PC-3 (cell line): ENCODE results near the gene PRSS23.

Experiments
- EZH2phosphoT487 ChIP-seq: fragments of 300-600 bp; sonication (generic); IDR thresholded peaks from 2 replicates; pipeline ENCODE4 v1.6.1; 2018; ENCODE audit warnings: mild to moderate bottlenecking, antibody characterized with exemption, low read length, borderline replicate concordance
- TF ChIP-seq, protein P1 (sequence below): fragments of 300-600 bp; sonication (generic); conservative IDR thresholded peaks from 2 replicates; pipeline ENCODE4 v1.5.1; 2017; ENCODE audit warnings: antibody characterized with exemption, low read depth, mild to moderate bottlenecking, low read length

DNA sequence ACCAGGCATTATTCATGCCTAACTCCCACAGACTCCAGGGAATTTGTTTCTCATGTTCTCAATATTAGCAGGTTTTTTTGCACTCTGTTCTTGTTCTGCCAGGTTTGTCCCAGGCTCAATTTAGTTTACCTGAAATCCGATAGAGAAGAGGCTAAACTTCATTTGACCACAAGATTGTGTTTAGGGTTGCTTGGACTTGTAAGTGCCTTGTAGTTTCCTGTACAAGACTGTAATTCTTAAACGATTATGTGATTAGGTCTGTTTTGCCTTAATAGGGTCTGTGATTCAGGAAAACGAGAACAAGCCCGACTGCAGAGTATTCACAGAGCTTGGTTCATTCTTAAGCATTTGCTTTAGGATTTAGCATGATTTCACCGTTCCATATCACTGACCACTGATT, 1.8 kb downstream of the PRSS23 start:
- TF ChIP-seq, protein P1, sequence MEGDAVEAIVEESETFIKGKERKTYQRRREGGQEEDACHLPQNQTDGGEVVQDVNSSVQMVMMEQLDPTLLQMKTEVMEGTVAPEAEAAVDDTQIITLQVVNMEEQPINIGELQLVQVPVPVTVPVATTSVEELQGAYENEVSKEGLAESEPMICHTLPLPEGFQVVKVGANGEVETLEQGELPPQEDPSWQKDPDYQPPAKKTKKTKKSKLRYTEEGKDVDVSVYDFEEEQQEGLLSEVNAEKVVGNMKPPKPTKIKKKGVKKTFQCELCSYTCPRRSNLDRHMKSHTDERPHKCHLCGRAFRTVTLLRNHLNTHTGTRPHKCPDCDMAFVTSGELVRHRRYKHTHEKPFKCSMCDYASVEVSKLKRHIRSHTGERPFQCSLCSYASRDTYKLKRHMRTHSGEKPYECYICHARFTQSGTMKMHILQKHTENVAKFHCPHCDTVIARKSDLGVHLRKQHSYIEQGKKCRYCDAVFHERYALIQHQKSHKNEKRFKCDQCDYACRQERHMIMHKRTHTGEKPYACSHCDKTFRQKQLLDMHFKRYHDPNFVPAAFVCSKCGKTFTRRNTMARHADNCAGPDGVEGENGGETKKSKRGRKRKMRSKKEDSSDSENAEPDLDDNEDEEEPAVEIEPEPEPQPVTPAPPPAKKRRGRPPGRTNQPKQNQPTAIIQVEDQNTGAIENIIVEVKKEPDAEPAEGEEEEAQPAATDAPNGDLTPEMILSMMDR, result no peak
- no peak for TF ChIP-seq EZH2phosphoT487
